Stimulated activated CD4-positive, alpha-beta T cell treated with anti-CD3 and anti-CD28 coated beads, Interleukin-2, amount 100 ng/mL, for 4 hours (primary cell): ENCODE results near the gene PIK3R6.
"Not testable (repeated sequence)": the region's sequence is repeated elsewhere in the genome, so short reads cannot be mapped to it uniquely, and the experiment has no call there.

Experiments
- DNase-seq: peaks from one replicate; pipeline ENCODE4 v3.0.0-alpha.2; 2020; ENCODE audit warnings: low read depth

The PIK3R6 gene

GRCh38 chr17:8828517-8828875 is 39.0 kb downstream of the PIK3R6 start:
- no peak for DNase-seq

- no peak for DNase-seq
These were observed 40.6 kb downstream of the PIK3R6 start for GRCh38 chr17:8826808-8827435.

DNA sequence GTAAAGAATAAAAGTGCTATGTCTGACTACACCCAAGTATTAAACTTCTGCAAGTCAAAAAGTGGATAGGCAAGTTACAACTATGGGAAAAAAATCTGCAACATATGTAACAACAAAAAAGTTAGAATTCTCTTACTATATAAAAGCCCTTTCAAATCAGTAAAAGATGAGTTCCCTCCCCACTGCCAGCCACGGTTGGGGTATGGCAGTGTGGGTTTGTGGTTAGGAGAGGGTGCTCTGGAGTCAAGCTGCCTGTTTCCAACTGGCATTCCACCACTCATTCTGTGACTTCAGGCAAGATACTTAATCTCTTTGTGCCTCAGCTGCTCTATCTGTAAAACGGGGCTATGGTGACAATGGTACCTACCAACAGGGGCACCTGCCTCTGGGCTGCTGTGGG is 41.7 kb downstream of the PIK3R6 start:
- DNase-seq: no peak

GRCh38 chr17:8823279-8823678 is 44.2 kb downstream of the PIK3R6 start:
- DNase-seq: no peak

DNA sequence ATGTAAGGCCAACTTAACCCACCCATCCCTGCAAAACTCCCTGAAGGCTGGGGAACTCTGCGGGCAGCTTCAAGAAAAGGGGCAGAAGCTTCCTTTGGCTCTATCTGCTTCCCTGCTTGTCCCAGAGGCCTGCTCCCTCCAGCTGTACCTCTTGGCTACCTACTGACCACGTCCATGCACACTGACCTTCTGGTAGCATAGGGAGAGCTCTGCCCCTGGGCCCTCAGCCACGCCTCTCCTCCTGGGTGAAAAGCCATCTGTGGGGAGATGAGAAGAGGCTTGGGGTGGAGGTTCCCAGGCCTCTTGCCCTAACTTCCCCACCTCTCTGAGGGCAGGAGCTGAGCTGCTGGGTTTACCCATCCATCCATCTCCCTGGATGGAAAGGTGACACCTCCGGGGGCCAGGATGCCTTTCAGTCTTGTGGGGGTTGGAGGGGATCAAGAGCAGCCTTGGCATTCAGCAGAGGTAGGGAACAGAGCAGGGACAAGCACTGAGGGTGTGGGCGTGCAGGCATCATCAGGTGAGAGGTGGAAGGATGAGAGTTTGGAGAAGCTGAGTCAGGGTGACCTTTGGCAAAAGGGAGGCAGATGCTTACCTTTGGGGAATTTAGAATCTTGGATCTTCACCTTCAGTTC is 45.0 kb downstream of the PIK3R6 start:
- no peak for DNase-seq

DNA sequence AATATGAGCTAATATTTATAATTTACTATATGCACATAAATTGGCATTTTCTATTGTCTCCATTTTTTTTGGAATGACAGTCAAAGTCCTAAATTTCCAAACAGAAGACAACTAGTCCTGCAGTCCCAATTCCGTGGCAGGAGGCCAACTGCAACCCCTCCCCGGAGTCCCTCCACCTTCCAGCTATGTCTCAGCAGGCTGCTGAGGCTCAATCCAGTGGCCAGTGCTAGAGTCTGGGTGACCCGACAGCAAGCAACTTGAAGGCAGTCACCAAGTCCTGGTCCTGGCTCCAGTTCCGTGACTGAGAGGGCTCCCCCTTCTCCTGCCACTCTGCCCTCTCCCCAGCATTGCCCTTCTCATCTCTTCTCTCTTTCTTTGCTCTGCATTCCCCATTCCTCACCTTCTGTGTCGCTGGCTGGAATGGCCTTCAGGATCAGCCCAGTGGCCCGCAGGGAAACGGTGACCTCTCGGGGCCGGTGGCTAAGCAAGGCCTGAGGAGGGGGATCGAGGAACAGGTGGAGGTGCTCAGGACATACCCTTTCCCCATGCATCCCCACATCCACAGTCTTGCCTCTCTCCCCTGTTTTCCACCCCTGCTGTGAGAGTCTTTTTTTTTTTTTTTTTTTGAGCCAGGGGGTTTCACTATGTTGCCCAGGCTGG is 45.9 kb downstream of the PIK3R6 start:
- DNase-seq: no peak

DNA sequence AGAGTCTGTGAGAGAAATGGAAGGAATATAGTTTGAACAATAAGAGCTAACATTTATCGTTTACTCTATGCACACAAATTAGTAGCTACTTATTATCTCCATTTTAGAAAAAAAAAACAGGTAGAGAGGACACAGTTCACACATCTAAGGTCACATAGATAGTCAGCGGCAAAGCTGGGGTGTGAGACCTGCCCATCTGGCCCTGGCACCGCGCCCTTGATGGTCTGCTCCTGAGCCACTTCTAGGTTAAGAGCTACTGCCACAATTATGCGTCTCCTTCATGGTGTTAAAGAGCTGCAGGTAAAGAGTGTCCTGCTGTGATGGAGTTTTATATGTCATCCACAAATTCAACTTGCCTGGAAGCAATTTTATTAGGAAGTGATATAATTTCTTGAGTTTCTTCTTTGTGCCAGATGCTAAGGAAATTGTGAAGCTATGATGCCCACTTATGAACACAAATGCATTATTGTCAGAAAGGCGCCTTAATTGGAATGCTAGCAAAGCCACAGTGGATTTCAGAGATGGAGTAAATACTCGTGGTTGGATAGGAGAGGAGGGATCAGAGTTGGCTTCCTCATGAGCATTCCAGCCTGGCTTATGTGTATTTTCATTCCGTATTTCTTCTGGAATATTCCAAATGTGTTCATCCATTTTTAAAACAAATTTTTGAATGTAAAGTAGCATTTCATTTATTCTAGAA is 47.0 kb downstream of the PIK3R6 start:
- DNase-seq: no peak

DNA sequence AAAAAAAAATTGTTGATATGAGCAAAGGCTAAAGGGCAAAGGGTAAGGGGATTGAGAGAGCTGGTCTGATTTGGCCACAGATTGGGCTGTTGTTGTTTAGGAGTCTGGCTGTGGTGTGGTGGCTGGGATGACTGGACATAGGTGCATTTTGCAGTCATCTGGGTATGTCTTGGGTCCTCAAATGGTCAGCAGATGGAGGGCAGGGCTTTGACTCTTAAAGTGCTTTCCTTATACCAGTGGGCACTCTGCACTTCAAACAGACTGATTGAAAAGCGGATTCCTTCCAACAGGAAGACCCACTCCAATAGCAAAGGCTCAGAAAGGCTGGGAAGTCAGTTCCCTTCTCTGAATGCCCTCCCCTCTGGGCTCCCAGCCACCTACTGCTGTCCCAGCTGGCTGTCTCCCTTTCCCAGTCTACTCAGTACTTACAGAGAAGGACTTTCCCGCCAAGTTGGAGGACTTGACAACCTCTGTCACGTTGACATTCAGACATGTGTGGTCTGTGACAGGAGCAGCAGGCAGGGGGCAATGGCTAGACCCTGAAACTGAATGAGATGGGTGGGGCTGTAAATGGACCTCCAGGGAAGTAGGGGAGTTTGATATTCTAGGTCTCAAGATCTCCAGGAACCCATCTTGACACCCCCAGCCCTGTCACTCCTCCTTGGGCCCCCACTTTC is 48.7 kb downstream of the PIK3R6 start:
- no peak for DNase-seq

GRCh38 chr17:8818047-8818446 is 49.4 kb downstream of the PIK3R6 start:
- no peak for DNase-seq

GRCh38 chr17:8806926-8807550 is 60.4 kb downstream of the PIK3R6 start:
- no peak for DNase-seq

- DNase-seq: no peak
These were observed 61.1 kb downstream of the PIK3R6 start for GRCh38 chr17:8806253-8806925.

DNA sequence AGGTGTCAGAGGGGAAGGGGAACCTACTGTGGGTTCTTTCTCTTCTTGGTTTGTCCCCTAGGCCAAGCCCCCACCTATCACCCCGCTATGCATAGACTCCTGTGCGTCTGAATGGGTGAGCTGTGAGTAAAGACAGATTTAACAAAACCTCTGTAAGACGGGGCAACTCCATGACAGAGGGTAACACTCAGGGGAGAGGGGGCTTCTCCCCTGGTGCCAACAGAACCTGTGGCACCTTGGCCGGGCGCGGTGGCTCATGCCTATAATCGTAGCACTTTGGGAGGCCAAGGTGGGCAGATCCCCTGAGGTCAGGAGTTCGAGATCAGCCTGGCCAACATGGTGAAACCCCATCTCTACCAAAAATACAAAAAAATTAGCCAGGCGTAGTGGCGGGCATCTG is 62.1 kb downstream of the PIK3R6 start:
- DNase-seq: not testable (repeated sequence)

- no peak for DNase-seq
These were observed 63.7 kb downstream of the PIK3R6 start for GRCh38 chr17:8803531-8804420.

DNA sequence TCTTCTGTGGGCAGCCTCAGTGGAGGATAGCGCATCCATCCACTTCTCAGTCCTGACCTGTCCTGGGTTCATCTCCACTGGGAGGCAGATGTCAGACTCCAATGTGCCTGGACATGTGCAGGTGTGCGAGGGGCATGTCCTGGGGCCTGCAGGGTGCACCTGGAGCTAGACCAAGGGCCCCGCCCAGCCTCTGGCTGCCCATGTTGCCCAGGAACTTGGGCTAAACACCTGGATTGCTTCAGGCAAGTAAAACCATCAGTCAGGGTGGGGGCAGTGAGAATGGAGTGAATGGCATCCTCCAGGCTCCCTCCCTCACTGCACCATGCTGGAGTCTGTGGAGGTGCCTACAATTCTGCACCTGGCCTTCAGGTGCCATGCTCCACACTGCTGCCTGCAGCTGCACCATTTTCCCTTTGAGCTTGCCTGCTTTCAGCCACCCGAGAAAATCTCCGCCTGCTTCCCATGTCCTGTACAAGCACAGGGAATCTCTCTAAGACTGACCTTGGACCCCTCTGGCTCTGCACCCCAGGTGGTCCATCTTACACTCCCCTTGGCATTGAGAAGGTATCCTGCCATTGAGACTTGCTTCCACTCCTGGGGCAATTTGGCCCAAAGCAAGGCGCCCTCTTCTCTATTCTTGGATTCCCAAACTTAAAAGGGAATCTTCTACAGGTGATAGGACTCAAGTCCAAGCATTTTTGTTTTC is 66.2 kb downstream of the PIK3R6 start:
- no peak for DNase-seq

DNA sequence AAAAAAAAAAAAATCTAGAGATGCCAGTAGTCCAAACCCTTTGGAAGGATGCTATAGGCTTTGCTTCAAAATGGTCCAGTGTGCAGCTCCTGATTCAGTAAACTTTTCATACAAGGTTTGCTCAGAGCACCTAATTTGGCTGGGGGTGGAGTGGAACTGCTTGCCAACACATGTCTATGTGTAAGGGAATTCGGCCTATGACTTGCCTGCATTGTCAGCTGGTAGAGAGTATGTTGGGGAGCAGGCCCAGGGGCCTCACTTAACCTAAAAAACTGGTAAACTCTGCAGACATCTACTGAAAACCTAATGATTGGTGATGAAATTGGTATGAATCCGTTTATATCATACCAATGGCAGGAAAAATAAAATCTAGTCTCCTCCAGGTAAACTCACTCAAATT is 66.8 kb downstream of the PIK3R6 start:
- no peak for DNase-seq

GRCh38 chr17:8799570-8800212 is 67.8 kb downstream of the PIK3R6 start:
- no peak for DNase-seq

DNA sequence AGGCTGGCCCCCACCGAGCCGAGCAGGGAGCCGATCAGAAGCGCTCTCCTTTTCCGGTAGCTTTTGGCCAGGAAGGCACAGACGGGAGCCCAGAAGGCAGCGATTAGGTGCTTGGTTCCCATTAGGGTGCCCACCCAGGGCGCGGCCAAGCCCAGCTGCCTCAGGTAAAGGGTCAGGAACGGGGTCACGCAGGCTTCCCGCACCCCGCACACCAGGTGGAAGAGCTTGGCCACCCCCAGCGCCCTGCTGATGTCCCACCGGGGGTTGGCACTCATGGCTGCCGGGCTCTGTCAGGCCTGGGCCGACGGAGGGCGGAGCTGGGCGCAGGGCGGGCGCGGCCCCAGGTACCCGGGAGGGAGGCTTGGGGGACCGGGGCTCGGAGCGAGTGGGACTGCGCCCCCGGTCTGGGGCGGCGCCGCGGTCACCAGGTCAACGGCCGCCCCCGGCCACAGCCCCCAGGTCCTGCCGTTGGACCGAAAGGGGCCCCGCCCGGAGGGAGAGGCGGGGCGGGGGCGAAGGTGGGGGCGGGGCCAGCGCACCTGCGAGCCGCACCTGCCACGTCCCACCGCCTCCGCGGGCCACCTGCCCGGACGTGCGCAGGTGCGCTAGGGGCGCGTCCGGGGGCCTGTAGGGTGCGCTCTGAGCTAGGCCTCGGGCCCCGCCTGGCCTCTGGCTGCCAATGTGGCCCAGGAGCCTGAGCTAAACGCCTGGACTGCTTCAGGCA is 68.5 kb downstream of the PIK3R6 start, which contains the start of gene MFSD6L:
Gene MFSD6L, minus strand, starts transcription at position 520 of the 724 bp plus-strand sequence. Its CDS starts 245 bp downstream, at position 275.
- DNase-seq: no peak

DNA sequence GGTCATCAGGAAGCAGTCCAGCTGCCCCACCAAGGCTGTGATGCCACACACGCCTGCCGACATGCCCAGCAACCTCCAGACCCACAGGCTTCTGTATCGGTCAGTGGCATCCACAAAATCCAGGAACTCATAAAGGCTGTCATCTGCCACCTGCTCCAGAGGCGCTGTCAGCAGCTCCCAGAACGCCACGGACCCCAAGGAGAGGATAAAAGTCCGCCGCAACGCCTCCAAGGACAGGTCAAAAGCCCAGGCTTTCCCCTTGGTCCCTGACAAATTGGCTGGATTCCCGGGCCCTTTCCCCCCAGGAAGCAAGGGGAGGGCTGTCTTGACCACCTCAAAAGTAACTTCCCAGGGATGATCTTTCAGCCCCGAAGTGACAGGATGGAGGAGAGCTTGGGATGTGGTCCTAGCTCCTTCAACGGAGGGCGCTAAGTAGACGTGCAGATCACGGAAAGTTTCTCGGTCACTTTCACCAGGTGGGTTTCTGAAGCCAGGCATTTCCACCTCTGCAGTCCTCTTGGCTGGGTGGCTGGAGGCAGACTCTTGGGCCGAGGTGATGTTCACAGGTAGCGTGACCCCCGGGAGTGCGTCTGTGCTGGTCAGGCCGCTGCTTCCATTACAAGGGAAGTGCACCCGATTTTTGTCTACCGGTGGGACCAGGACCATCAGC is 69.2 kb downstream of the PIK3R6 start:
- DNase-seq: no peak
